SH-SY5Y (cell line): Measurements from ENCODE around the gene CACTIN.

Source experiments
- GATA2 ChIP-seq: IDR thresholded peaks from 2 replicates; pipeline ENCODE4 v1.6.1; 2011; ENCODE audit warnings: mild to moderate bottlenecking, low read depth, low read length
- GATA3 ChIP-seq: IDR thresholded peaks from 2 replicates; pipeline ENCODE4 v1.6.1; 2011; ENCODE audit warnings: low read depth, mild to moderate bottlenecking, low read length, moderate library complexity

GRCh38 chr19:3664879-3665642 lies 38.5 kb upstream of the CACTIN start:
- TF ChIP-seq GATA2 (no peak), GATA3 (no peak)
